Activated T-helper 1 cell treated with anti-CD3 and anti-CD28 coated beads, Interleukin-12 subunit alpha, Interleukin-12 subunit beta, Interleukin-2, Interleukin-4 antibody, amounts not matched to agents 30 ng/mL and 10 ng/mL and 1 ng/mL, durations not matched to agents 14 hours and 24 hours and 36 hours (primary cell): Measurements from ENCODE around the gene RSF1. TPM values are rescaled to one million over a fixed set of nuclear protein-coding genes. Genes with fewer than 3 reads are reported as not detected.
"Not testable (repeated sequence)": the region's sequence is repeated elsewhere in the genome, so short reads cannot be mapped to it uniquely, and the experiment has no call there.

Experiments used
- DNase-seq: peaks from one replicate; pipeline ENCODE4 v3.0.0; 2021; ENCODE audit warnings: low spot score
- H3K27ac Mint-ChIP-seq: one replicate; pipeline ENCODE4 v1.8.0; 2021; ENCODE audit warnings: mild to moderate bottlenecking, mixed read lengths
- H3K27me3 Mint-ChIP-seq: one replicate; pipeline ENCODE4 v1.8.0; 2022; ENCODE audit warnings: mild to moderate bottlenecking, moderate library complexity, mixed read lengths; ENCODE audit not compliant: insufficient read depth
- H3K36me3 Mint-ChIP-seq: one replicate; pipeline ENCODE4 v1.8.0; 2021; ENCODE audit warnings: low read depth, mixed read lengths
- H3K4me1 Mint-ChIP-seq: one replicate; pipeline ENCODE4 v1.8.0; 2021; ENCODE audit warnings: low read depth, mixed read lengths
- H3K4me3 Mint-ChIP-seq: one replicate; pipeline ENCODE4 v1.8.0; 2021; ENCODE audit warnings: mild to moderate bottlenecking, moderate library complexity, mixed read lengths
- H3K9me3 Mint-ChIP-seq: one replicate; pipeline ENCODE4 v1.8.0; 2021; ENCODE audit warnings: mixed read lengths
- intact Hi-C: fragments of 100-400 bp; cut with micrococcal nuclease; formaldehyde crosslinking; loops from one replicate; pipeline ENCODE4 v1.15.1; 2024
- total RNA-seq: library from RNA; stranded (reverse); gene quantifications from 2 replicates; pipeline ENCODE4 v1.2.3, GENCODE V29; 2022

Gene RSF1
- total RNA-seq, 1 donor from 2014 or later = 47.0 TPM

DNA sequence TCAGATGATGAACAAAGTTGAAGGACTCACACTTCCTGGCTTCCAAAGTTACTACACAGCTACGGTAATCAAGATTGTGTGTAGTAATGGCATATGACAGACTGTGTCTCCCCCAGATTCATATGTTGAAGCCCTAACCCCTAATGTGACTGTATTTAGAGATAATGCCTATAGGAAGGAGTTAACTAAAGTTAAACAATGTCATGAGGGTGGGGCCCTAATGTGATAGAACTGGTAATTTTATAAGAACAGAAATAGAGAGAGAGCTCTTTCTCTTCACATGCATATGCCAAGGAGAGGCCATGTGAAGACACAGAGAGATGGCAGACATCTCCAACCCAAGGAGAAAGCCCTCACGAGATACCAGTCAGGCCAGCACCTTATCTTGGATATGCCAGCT, 8.4 kb upstream of the RSF1 start:
- Mint-ChIP-seq H3K9me3 (no peaks in the 10 kb centered on the region), H3K27ac (no peak overlapping the region), H3K4me1 (no peaks in the 10 kb centered on the region), H3K4me3 (no peak overlapping the region), H3K36me3 (no peaks in the 10 kb centered on the region), H3K27me3 (peaks cover 2% of the 10 kb centered on the region)
- intact Hi-C loops = no loop called here
- no peak for DNase-seq

DNA sequence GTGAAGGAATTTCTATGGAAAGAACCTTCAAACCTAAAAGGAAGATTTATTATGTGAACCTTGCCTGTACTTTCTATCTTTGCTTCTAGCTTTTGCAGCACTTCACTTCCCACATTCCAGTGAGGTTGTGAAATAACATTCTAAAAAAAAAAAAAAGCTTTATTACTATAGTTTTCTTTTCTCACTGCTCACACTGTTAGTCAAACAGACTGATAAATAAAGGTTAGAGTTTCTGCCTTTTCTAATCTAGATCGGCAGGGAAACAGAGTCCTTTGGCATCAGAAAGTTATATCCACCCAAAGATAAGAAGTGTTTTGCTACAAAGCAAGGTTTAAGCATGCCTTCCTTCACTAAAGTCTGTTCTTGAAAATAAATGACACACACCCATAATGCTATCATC, 3.3 kb upstream of the RSF1 start:
- Mint-ChIP-seq H3K4me3 (no peak overlapping the region), H3K9me3 (no peaks in the 10 kb centered on the region), H3K27me3 (peaks cover 2% of the 10 kb centered on the region), H3K27ac (no peak overlapping the region), H3K4me1 (peaks cover 15% of the 10 kb centered on the region), H3K36me3 (peaks cover 1% of the 10 kb centered on the region)
- DNase-seq = no peak
- intact Hi-C loops = loop anchor here (5.0 kb wide), 2 partner anchors 739 to 961 kb away; partner anchors contain the start of gene ACER3

DNA sequence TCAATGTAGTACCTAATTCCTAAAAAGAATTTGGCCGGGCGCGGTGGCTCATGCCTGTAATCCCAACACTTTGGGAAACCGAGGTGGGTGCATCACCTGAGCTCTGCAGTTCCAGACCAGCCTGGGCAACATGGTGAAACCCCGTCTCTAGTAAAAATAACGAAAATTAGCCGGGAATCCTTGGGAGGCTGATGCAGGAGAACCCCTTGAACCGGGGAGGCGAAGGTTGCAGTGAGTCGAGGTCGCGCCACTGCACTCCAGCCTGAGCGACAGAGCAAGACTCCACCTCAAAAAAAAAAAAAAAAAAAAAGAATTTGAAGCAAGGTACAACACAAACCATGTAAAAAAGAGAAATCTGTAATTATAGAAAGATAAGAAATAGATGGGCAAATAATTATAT, 1.6 kb upstream of the RSF1 start:
- not testable (repeated sequence) for H3K27ac Mint-ChIP-seq, H3K27me3 Mint-ChIP-seq, H3K36me3 Mint-ChIP-seq, H3K9me3 Mint-ChIP-seq, DNase-seq, H3K4me3 Mint-ChIP-seq
- intact Hi-C loops = loop anchor here (5.0 kb wide), 2 partner anchors 740 to 960 kb away; partner anchors contain the start of gene ACER3
- peaks cover 28% of the 10 kb centered on the region for H3K4me1 Mint-ChIP-seq

DNA sequence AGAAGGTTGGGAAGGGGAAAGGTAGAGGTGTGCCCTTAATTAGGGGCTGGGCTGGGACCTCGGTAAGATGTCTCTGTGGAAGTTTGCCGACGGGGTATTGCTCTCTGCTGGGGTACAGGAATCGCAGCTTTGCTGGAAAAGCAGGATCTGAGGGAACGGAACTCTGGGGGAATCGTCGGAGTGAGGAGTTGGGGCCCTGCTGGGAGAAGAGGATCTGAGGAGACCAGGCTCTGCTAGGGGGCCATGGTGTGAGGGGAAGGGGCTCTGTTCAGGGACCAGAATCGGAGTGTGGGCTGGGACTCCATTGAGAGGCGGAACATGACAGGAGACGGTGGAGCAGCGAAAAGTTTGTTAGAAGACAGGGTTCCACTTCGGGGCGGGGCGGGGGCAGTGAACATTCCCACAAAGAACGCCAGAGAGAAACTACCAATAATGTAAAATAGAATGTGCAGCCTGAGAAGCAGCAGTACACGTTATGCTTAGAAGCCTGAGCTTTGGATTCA, 878 bp upstream of the RSF1 start:
- Mint-ChIP-seq H3K4me3 (peak overlapping the region; percentile 97), H3K27me3 (peaks cover 2% of the 10 kb centered on the region), H3K27ac (peak overlapping the region; percentile 94), H3K4me1 (peaks cover 32% of the 10 kb centered on the region), H3K36me3 (peaks cover 8% of the 10 kb centered on the region), H3K9me3 (no peaks in the 10 kb centered on the region)
- peak; percentile 5 for DNase-seq
- intact Hi-C loops = loop anchor here (1.0 to 5.0 kb wide), 6 partner anchors 184 to 1377 kb away; partner anchors contain the start of genes ACER3, ALG8, CLNS1A and EMSY

DNA sequence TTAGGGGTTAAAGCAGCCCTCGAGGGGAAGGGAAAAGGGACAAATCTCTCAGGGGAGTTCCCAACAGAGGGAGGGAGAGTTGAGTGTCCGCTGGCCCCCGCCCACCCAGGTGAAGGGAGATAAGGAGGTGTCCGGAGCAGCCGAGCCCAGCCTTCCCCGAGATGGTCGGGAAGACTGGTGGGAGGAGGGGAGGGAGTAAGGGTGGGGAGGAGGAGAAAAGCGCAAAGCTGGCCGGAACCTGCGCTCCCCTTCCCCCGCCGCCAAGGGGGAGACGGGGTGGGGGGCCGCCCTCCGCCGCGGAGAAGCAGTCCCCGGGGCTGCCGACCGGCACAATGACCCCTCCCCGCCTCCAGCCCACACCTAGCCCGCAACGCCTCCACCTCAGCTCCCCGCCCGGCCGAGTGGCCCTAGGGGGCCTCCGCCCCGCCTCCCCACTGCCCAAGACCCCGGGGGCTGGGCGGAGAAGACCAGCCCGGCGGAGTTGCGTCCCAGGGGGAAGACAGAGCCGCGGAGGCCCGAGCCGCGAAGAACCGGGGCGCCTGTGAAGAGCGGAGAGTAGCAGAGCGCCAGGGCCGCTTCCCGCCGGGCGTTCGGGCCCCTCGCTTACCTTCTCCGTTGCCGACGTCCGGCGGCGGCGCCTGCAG, 479 bp downstream of the RSF1 start:
- H3K4me1 Mint-ChIP-seq = peaks cover 42% of the 10 kb centered on the region
- peak overlapping the region; percentile 94 for H3K27ac Mint-ChIP-seq
- peaks cover 2% of the 10 kb centered on the region for H3K27me3 Mint-ChIP-seq
- peak overlapping the region; percentile 97 for H3K4me3 Mint-ChIP-seq
- H3K36me3 Mint-ChIP-seq = peaks cover 11% of the 10 kb centered on the region
- H3K9me3 Mint-ChIP-seq = no peaks in the 10 kb centered on the region
- DNase-seq = peak; percentile 27
- intact Hi-C loops = loop anchor here (1.0 to 5.0 kb wide), 12 partner anchors 44 to 1375 kb away; partner anchors contain the start of genes ACER3, EMSY, INTS4 and KCTD21

DNA sequence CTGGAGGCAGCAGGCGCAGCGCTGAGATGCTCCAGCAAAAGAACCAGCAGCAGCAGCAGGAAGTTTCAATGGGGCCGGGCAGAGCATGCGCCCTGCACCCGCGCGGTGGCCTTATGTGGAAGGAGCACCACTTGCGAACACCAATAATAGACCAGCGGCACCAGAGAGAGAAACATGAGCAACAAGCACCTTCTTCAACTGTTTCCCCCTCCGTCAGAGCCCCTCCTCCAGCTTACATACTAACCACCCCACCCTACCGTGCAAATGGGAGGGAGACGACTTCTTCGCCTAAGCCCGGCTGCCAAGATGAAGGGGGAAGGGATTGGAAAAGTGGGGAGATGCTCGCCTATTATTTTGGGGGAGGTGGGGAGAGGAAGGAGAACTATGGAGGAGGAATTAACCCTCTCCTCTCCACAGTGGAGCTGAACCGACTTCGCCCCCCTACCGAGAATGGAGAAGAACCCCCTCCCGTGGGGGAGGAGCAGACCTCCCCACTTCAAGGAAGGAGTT, 1.1 kb downstream of the RSF1 start:
- DNase-seq = peak; percentile 79
- Mint-ChIP-seq H3K36me3 (peaks cover 15% of the 10 kb centered on the region), H3K4me3 (peak overlapping the region; percentile 95), H3K4me1 (peaks cover 46% of the 10 kb centered on the region), H3K27ac (peak overlapping the region; percentile 94), H3K27me3 (peaks cover under 1% of the 10 kb centered on the region), H3K9me3 (peaks cover 4% of the 10 kb centered on the region)
- intact Hi-C loops = loop anchor here (1.0 to 5.0 kb wide), 5 partner anchors 43 to 369 kb away; partner anchors contain the start of genes KCTD21, NDUFC2 and USP35

DNA sequence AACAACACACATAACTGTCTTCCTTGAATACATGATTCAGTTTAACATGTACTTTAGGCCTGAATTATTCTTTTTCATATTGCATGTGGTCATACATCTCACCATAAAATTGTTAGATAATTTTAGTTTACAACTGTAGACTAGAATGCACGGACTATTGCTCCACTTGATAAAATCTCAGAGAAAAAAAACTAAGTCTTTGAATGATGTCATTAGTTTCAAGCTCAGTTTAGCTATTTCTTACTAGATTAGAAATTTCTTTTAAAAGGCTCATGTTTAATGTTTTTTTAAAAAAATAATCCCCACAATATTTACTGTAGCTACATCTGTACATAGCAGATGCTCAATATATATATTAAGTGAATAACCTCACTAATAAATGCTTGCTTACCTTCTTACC, 5.1 kb downstream of the RSF1 start:
- no peak for DNase-seq
- H3K36me3 Mint-ChIP-seq = peaks cover 32% of the 10 kb centered on the region
- H3K4me1 Mint-ChIP-seq = peaks cover 36% of the 10 kb centered on the region
- intact Hi-C loops = loop anchor here (5.0 kb wide), 1 partner anchor 108 kb away; no protein-coding TSS in a partner anchor
- peaks cover 4% of the 10 kb centered on the region for H3K9me3 Mint-ChIP-seq
- H3K4me3 Mint-ChIP-seq = no peak overlapping the region
- no peak overlapping the region for H3K27ac Mint-ChIP-seq
- no peaks in the 10 kb centered on the region for H3K27me3 Mint-ChIP-seq

DNA sequence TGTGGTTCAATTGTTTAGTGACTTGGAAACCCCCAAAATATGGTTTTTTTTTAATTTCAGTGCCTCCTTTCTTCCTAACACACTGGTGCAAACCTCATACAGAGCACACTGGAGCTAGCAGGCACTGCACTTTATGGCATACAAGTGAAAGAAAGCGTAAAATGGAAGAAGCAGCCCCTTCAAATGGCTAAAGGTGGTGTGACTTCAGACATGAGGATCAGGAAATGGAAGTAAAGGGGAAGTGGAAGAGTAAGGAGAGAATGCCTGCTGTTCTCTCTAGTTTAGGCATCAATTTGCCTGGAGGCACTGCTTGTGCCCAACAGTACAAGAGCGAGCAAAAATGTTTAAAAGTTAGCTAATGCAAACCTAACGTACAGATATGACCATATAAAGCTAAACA, 5.7 kb downstream of the RSF1 start:
- H3K27me3 Mint-ChIP-seq = no peaks in the 10 kb centered on the region
- H3K27ac Mint-ChIP-seq = no peak overlapping the region
- H3K4me1 Mint-ChIP-seq = peaks cover 36% of the 10 kb centered on the region
- H3K9me3 Mint-ChIP-seq = peaks cover 4% of the 10 kb centered on the region
- intact Hi-C loops = loop anchor here (5.0 kb wide), 1 partner anchor 108 kb away; no protein-coding TSS in a partner anchor
- peaks cover 36% of the 10 kb centered on the region for H3K36me3 Mint-ChIP-seq
- no peak for DNase-seq
- no peak overlapping the region for H3K4me3 Mint-ChIP-seq

DNA sequence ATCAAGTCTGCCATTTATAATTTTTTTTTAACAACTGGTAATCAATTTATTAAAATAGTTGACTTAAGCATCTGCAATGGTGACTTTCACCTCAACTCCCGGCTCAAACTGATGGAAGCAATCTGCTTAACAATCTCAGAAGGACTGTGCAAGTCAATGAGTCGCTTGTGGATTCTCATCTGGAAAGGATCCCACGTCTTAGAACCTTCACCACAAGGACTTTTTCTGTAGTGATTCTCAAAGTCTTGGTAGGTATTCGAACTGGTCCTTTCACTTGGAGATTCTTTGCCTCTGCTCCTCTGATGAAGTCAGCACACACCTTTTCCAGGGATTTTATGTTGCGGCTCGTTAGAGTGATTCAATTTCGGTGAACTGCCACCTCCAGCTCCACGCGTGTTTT, 7.3 kb downstream of the RSF1 start:
- no peak overlapping the region for H3K4me3 Mint-ChIP-seq
- peaks cover 30% of the 10 kb centered on the region for H3K4me1 Mint-ChIP-seq
- peaks cover 37% of the 10 kb centered on the region for H3K36me3 Mint-ChIP-seq
- H3K27me3 Mint-ChIP-seq = no peaks in the 10 kb centered on the region
- intact Hi-C loops = no loop called here
- H3K9me3 Mint-ChIP-seq = peaks cover 4% of the 10 kb centered on the region
- DNase-seq = no peak
- H3K27ac Mint-ChIP-seq = no peak overlapping the region

DNA sequence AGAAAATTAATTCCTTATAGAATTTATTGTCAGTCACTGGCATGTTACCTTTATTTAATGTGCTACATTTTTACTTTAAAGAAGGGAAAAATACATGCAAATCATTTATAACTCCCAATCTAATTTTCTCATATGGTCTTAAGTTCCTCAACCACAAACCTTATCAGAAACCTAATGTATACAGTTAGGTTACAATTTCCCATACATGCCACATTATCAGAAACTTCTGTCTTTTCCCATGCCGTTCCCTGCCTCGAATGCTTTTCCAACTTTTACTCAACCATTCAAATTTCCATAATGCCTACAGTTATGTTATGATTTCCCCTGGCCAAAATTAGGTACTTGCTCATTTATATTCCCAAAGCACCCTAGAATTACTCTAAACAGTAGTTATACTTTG, 13.5 kb downstream of the RSF1 start:
- intact Hi-C loops = no loop called here
- Mint-ChIP-seq H3K36me3 (peaks cover 20% of the 10 kb centered on the region), H3K27me3 (no peaks in the 10 kb centered on the region), H3K27ac (no peak overlapping the region), H3K4me1 (peaks cover 25% of the 10 kb centered on the region), H3K9me3 (no peaks in the 10 kb centered on the region), H3K4me3 (no peak overlapping the region)
- no peak for DNase-seq

DNA sequence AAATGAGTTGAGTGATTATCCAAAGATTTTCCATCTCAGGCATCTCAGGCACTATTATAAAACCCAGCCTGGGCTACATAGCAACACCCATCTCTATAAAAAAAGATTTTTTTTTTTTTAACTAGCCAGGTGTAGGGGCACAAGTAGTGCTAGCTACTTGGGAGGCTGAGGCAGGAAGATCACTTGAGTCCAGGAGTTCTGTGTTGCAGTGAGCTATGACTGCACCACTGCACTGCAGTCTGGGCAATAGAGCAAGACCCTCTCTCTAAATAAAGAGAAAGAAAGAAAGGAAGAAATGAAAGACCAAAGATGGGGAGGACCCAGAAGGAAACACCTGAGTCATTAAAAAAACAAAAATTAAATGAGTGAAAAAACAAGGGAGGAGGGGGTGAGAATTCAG, 14.1 kb downstream of the RSF1 start:
- peaks cover 25% of the 10 kb centered on the region for H3K4me1 Mint-ChIP-seq
- H3K9me3 Mint-ChIP-seq = no peaks in the 10 kb centered on the region
- DNase-seq = no peak
- no peaks in the 10 kb centered on the region for H3K27me3 Mint-ChIP-seq
- no peak overlapping the region for H3K4me3 Mint-ChIP-seq
- intact Hi-C loops = no loop called here
- no peak overlapping the region for H3K27ac Mint-ChIP-seq
- H3K36me3 Mint-ChIP-seq = peaks cover 18% of the 10 kb centered on the region

DNA sequence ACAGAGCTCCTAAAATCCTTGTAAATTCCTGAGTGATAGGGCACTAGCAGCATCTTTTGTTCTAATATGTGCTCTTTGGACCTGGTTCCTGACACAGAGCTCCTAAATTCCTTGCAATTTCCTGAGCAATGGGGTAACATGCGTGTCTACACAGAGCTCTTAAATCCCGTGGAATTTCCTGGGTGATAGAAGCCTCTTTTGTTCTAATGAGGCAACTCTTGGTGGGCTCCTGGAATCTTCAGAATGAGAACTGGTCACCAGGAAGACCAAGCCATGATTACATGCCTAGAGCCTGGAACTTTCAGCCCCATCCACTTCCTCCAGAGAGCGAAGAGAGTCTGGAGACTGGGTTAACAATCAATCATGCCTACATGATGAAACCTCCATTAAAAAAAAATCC, 19.0 kb downstream of the RSF1 start:
- DNase-seq = no peak
- no peak overlapping the region for H3K4me3 Mint-ChIP-seq
- no peak overlapping the region for H3K27ac Mint-ChIP-seq
- H3K27me3 Mint-ChIP-seq = no peaks in the 10 kb centered on the region
- H3K9me3 Mint-ChIP-seq = no peaks in the 10 kb centered on the region
- H3K36me3 Mint-ChIP-seq = peaks cover 12% of the 10 kb centered on the region
- intact Hi-C loops = no loop called here
- H3K4me1 Mint-ChIP-seq = peaks cover 31% of the 10 kb centered on the region

DNA sequence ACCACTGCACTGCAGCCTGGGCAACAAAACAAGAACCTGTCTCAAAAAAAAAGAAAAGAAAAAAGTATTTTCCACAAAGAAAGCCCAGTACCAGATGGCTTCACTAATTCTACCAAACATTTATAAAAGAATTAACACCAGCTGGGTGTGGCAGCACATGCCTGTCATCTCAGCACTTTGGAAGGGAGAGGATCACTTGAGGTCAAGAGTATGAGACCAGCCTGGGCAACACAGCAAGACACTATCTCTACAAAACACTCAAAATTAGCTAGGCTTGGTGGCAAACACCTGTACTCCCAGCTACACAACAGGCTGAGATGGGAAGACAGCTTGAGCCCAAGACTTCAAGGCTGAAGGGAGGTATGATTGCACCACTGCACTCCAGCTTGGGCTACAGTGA, 20.1 kb downstream of the RSF1 start:
- no peaks in the 10 kb centered on the region for H3K27me3 Mint-ChIP-seq
- H3K27ac Mint-ChIP-seq = no peak overlapping the region
- peaks cover 12% of the 10 kb centered on the region for H3K36me3 Mint-ChIP-seq
- H3K4me3 Mint-ChIP-seq = no peak overlapping the region
- intact Hi-C loops = no loop called here
- H3K4me1 Mint-ChIP-seq = peaks cover 22% of the 10 kb centered on the region
- DNase-seq = no peak
- H3K9me3 Mint-ChIP-seq = no peaks in the 10 kb centered on the region
